CD14-positive monocyte (primary cell): ENCODE measurements around the gene LRCH1. TPM values are rescaled to one million over a fixed set of nuclear protein-coding genes. Genes with fewer than 3 reads are reported as not detected.

ENCODE experiments used
- DNase-seq, 3 donors: peaks; one replicate each; pipeline ENCODE4 v3.0.0-alpha.2; 2011 to 2022
- H2AFZ ChIP-seq: 2 replicates; pipeline ENCODE4 v1.6.0; 2012; ENCODE audit warnings: mild to moderate bottlenecking, low read depth, low read length, inconsistent platforms; ENCODE audit not compliant: insufficient read depth, poor library complexity, severe bottlenecking
- H3K27ac ChIP-seq, 2 donors: 1 replicate in 1 of 2; 2 replicates in 1 of 2; pipeline ENCODE4 v1.5.1; 2012 to 2013; ENCODE audit warnings: low read length in 2 of 2, control low read depth in 1 of 2, inconsistent platforms in 1 of 2, low read depth in 1 of 2, mild to moderate bottlenecking in 1 of 2
- H3K27me3 ChIP-seq, 2 donors: one replicate each; pipeline versions ENCODE4 v1.6.0 to v1.6.1; 2011 to 2013; ENCODE audit warnings: low read length in 2 of 2; ENCODE audit not compliant: control insufficient read depth in 2 of 2, insufficient read depth in 2 of 2
- H3K36me3 ChIP-seq, 2 donors: replicated peaks in 1 of 2; 1 replicate in 1 of 2; 2 replicates in 1 of 2; pipeline versions ENCODE4 v1.5.1 to v1.6.1; 2012 to 2013; ENCODE audit warnings: low read length in 2 of 2, control low read depth in 1 of 2, inconsistent platforms in 1 of 2, mild to moderate bottlenecking in 1 of 2; ENCODE audit not compliant: insufficient read depth in 2 of 2, control insufficient read depth in 1 of 2
- H3K4me1 ChIP-seq, 2 donors: 1 replicate in 1 of 2; 2 replicates in 1 of 2; pipeline versions ENCODE4 v1.5.1 to v1.6.1; 2012 to 2013; ENCODE audit warnings: low read length in 2 of 2, control low read depth in 1 of 2, inconsistent platforms in 1 of 2, mild to moderate bottlenecking in 1 of 2, moderate library complexity in 1 of 2; ENCODE audit not compliant: insufficient read depth in 2 of 2, control insufficient read depth in 1 of 2
- H3K4me2 ChIP-seq: replicated peaks from 2 replicates; pipeline ENCODE3; 2012; ENCODE audit warnings: low read length, moderate library complexity, mild to moderate bottlenecking; ENCODE audit not compliant: poor library complexity, severe bottlenecking; ENCODE audit errors: extremely low read depth
- H3K4me3 ChIP-seq, 3 experiments: fragments of 200-600 bp in 1 of 3; sonication (generic) in 1 of 3; replicated peaks in 1 of 3; 1 replicate in 2 of 3; 2 replicates in 1 of 3; pipeline ENCODE4 v1.5.1; 2011 to 2013; ENCODE audit warnings: low read length in 3 of 3, mild to moderate bottlenecking in 3 of 3, control low read depth in 2 of 3, low read depth in 2 of 3, inconsistent platforms in 1 of 3, moderate library complexity in 1 of 3
- H3K79me2 ChIP-seq: 2 replicates; pipeline ENCODE4 v1.6.0; 2012; ENCODE audit warnings: mild to moderate bottlenecking, control low read depth, inconsistent platforms, low read length, moderate library complexity; ENCODE audit not compliant: insufficient read depth
- H3K9ac ChIP-seq: 2 replicates; pipeline ENCODE4 v1.6.0; 2017; ENCODE audit warnings: low read length, mild to moderate bottlenecking; ENCODE audit not compliant: insufficient read depth, poor library complexity, severe bottlenecking
- H3K9me3 ChIP-seq, 2 donors: replicated peaks in 1 of 2; 1 replicate in 1 of 2; 2 replicates in 1 of 2; pipeline versions ENCODE4 v1.5.1 to v1.6.1; 2012 to 2013; ENCODE audit warnings: low read length in 2 of 2, control low read depth in 1 of 2; ENCODE audit not compliant: control insufficient read depth in 1 of 2, insufficient read depth in 1 of 2
- H4K20me1 ChIP-seq: 2 replicates; pipeline ENCODE4 v1.6.0; 2012; ENCODE audit warnings: mild to moderate bottlenecking, low read length, control low read depth, moderate library complexity; ENCODE audit not compliant: insufficient read depth
- H3K27ac Mint-ChIP-seq, 7 donors: one replicate each; pipeline ENCODE4 v1.8.0; 2020; ENCODE audit warnings: mild to moderate bottlenecking in 7 of 7, mixed read lengths in 7 of 7, moderate library complexity in 6 of 7, inconsistent platforms in 2 of 7
- H3K27me3 Mint-ChIP-seq, 3 donors: one replicate each; pipeline ENCODE4 v1.8.0; 2021 to 2022; ENCODE audit warnings: low read depth in 3 of 3, mild to moderate bottlenecking in 3 of 3, mixed read lengths in 3 of 3, moderate library complexity in 3 of 3, inconsistent platforms in 1 of 3
- H3K36me3 Mint-ChIP-seq, 2 donors: one replicate each; pipeline ENCODE4 v1.8.0; 2020; ENCODE audit warnings: mixed read lengths in 2 of 2, inconsistent platforms in 1 of 2, mild to moderate bottlenecking in 1 of 2
- H3K4me1 Mint-ChIP-seq: one replicate; pipeline ENCODE4 v1.8.0; 2020; ENCODE audit warnings: mild to moderate bottlenecking, mixed read lengths
- H3K4me3 Mint-ChIP-seq, 2 donors: one replicate each; pipeline ENCODE4 v1.8.0; 2020; ENCODE audit warnings: mild to moderate bottlenecking in 2 of 2, mixed read lengths in 2 of 2, moderate library complexity in 1 of 2
- H3K9me3 Mint-ChIP-seq, 7 donors: one replicate each; pipeline ENCODE4 v1.8.0; 2020 to 2022; ENCODE audit warnings: mixed read lengths in 7 of 7, mild to moderate bottlenecking in 6 of 7, moderate library complexity in 6 of 7, inconsistent platforms in 2 of 7
- CTCF ChIP-seq: fragments of 200-600 bp; IDR thresholded peaks from one replicate; pipeline ENCODE4 v1.8.0; 2022; ENCODE audit warnings: antibody characterized with exemption, mild to moderate bottlenecking
- WGBS: methylation state at CpG from one replicate; pipeline ENCODE4 v1.1.5; 2013; ENCODE audit warnings: missing lambda C conversion rate; ENCODE audit not compliant: insufficient coverage; 5-methylcytosine and 5-hydroxymethylcytosine counted together
- intact Hi-C, 2 donors: fragments of 100-400 bp; cut with micrococcal nuclease; formaldehyde crosslinking; loops; one replicate each; pipeline versions ENCODE4 v1.15.0 to v1.15.1; 2023
- polyA plus RNA-seq, 3 donors: library from polyadenylated mRNA; depleted of rRNA in 1 of 3; unstranded in 2 of 3; stranded (reverse) in 1 of 3; fragments of 300-500 nt in 2 of 3; fragments of >200 nt in 1 of 3; fragmentation: Illumina TruSeq in 2 of 3; gene quantifications; 1 replicate in 2 of 3; 2 replicates in 1 of 3; pipeline ENCODE4 v1.2.3, GENCODE V29; 2012 to 2021

Gene LRCH1
- polyA plus RNA-seq, 3 donors: 0.88 to 7.1 (median 2.1) TPM

GRCh38 chr13:46586751-46587514, 34.0 kb downstream of the LRCH1 start:
- H3K79me2 ChIP-seq: peaks cover 68% of the 10 kb centered on the region
- H4K20me1 ChIP-seq: peaks cover 51% of the 10 kb centered on the region
- H3K4me1 ChIP-seq: peaks cover 15 to 36% of the 10 kb centered on the region in 2 donors
- H3K36me3 ChIP-seq: no peaks in the 10 kb centered on the region
- no peaks in the 10 kb centered on the region for H3K9me3 ChIP-seq
- intact Hi-C loops: no loop called here
- WGBS: 81% methylated on average over 4 of the region's 7 CpGs
- no peak overlapping the region for H2AFZ ChIP-seq
- H3K9ac ChIP-seq: no peak overlapping the region
- H3K4me1 Mint-ChIP-seq: peaks cover 42% of the 10 kb centered on the region
- H3K4me3 ChIP-seq: no peak overlapping the region
- no peaks in the 10 kb centered on the region for H3K9me3 Mint-ChIP-seq
- H3K36me3 Mint-ChIP-seq: no peaks in the 10 kb centered on the region
- H3K4me2 ChIP-seq: no peak overlapping the region
- H3K4me3 Mint-ChIP-seq: no peak overlapping the region
- no peaks in the 10 kb centered on the region for H3K27me3 ChIP-seq
- no peak overlapping the region for H3K27ac Mint-ChIP-seq
- H3K27ac ChIP-seq: no peak overlapping the region
- no peak for DNase-seq
- no peak for TF ChIP-seq CTCF
- H3K27me3 Mint-ChIP-seq: peaks cover 0 to 2% (median 0%) of the 10 kb centered on the region in 3 donors

- intact Hi-C loops: no loop called here
Measured at GRCh38 chr13:46587807-46588418, 34.9 kb downstream of the LRCH1 start.

More at GRCh38 chr13:46587807-46588418, 34.9 kb downstream of the LRCH1 start:
- peaks cover 54% of the 10 kb centered on the region for H4K20me1 ChIP-seq
- Mint-ChIP-seq H3K27ac (no peak overlapping the region), H3K27me3 (peaks cover 0 to 2% (median 0%) of the 10 kb centered on the region in 3 donors), H3K4me3 (no peak overlapping the region), H3K36me3 (no peaks in the 10 kb centered on the region), H3K4me1 (peaks cover 51% of the 10 kb centered on the region), H3K9me3 (no peaks in the 10 kb centered on the region)
- H3K27ac ChIP-seq: no peak overlapping the region
- H3K4me2 ChIP-seq: no peak overlapping the region
- no peak overlapping the region for H3K9ac ChIP-seq
- no peak overlapping the region for H2AFZ ChIP-seq
- TF ChIP-seq CTCF: no peak
- no peaks in the 10 kb centered on the region for H3K36me3 ChIP-seq
- H3K4me3 ChIP-seq: no peak overlapping the region
- WGBS: no CpG with 5 or more reads among the region's 4 CpGs
- H3K9me3 ChIP-seq: no peaks in the 10 kb centered on the region
- DNase-seq: no peak
- H3K4me1 ChIP-seq: peaks cover 15 to 36% of the 10 kb centered on the region in 2 donors
- peaks cover 71% of the 10 kb centered on the region for H3K79me2 ChIP-seq
- no peaks in the 10 kb centered on the region for H3K27me3 ChIP-seq
